Activated CD4-positive, alpha-beta T cell treated with anti-CD3 and anti-CD28 coated beads, Interleukin-2, amount 10 ng/mL, durations not matched to agents 24 days and 14 days (primary cell): ENCODE results near the gene PTOV1. TPM values are rescaled to one million over a fixed set of nuclear protein-coding genes. Genes with fewer than 3 reads are reported as not detected.

Experiments used
- DNase-seq: peaks from one replicate; pipeline ENCODE4 v3.0.0; 2022
- H3K27ac Mint-ChIP-seq: one replicate; pipeline ENCODE4 v1.8.0; 2022; ENCODE audit warnings: mild to moderate bottlenecking, mixed read lengths
- H3K27me3 Mint-ChIP-seq: one replicate; pipeline ENCODE4 v1.8.0; 2022; ENCODE audit warnings: mixed read lengths
- H3K36me3 Mint-ChIP-seq: one replicate; pipeline ENCODE4 v1.8.0; 2022; ENCODE audit warnings: low read depth, mild to moderate bottlenecking, mixed read lengths
- H3K4me1 Mint-ChIP-seq: one replicate; pipeline ENCODE4 v1.8.0; 2021; ENCODE audit warnings: mixed read lengths
- H3K4me3 Mint-ChIP-seq: one replicate; pipeline ENCODE4 v1.8.0; 2022; ENCODE audit warnings: mild to moderate bottlenecking, moderate library complexity, mixed read lengths
- H3K9me3 Mint-ChIP-seq: one replicate; pipeline ENCODE4 v1.8.0; 2021; ENCODE audit warnings: mixed read lengths
- intact Hi-C: fragments of 100-400 bp; cut with micrococcal nuclease; formaldehyde crosslinking; loops from one replicate; pipeline ENCODE4 v1.15.1; 2023
- total RNA-seq: library from RNA; stranded (reverse); gene quantifications from 2 replicates; pipeline ENCODE4 v1.2.3, GENCODE V29; 2022

Gene PTOV1
- total RNA-seq, 1 donor from 2014 or later = 121 TPM

GRCh38 chr19:49881672-49882394 lies 30.9 kb downstream of the PTOV1 start:
- H3K9me3 Mint-ChIP-seq = no peaks in the 10 kb centered on the region
- H3K27me3 Mint-ChIP-seq = no peaks in the 10 kb centered on the region
- intact Hi-C loops = no loop called here
- no peak for DNase-seq
- no peak overlapping the region for H3K4me3 Mint-ChIP-seq
- H3K36me3 Mint-ChIP-seq = peaks cover 54% of the 10 kb centered on the region
- H3K27ac Mint-ChIP-seq = no peak overlapping the region
- H3K4me1 Mint-ChIP-seq = peaks cover 12% of the 10 kb centered on the region

GRCh38 chr19:49882643-49883042 lies 31.7 kb downstream of the PTOV1 start:
- H3K4me3 Mint-ChIP-seq = no peak overlapping the region
- no peak for DNase-seq
- peaks cover 54% of the 10 kb centered on the region for H3K36me3 Mint-ChIP-seq
- H3K27me3 Mint-ChIP-seq = no peaks in the 10 kb centered on the region
- intact Hi-C loops = no loop called here
- no peaks in the 10 kb centered on the region for H3K9me3 Mint-ChIP-seq
- peaks cover 12% of the 10 kb centered on the region for H3K4me1 Mint-ChIP-seq
- no peak overlapping the region for H3K27ac Mint-ChIP-seq

GRCh38 chr19:49883094-49883493 lies 32.1 kb downstream of the PTOV1 start:
- DNase-seq = no peak
- Mint-ChIP-seq H3K9me3 (no peaks in the 10 kb centered on the region), H3K27ac (peak overlapping the region; percentile 56), H3K27me3 (no peaks in the 10 kb centered on the region), H3K4me3 (no peak overlapping the region), H3K4me1 (peaks cover 10% of the 10 kb centered on the region), H3K36me3 (peaks cover 54% of the 10 kb centered on the region)
- intact Hi-C loops = no loop called here

- Mint-ChIP-seq H3K9me3 (no peaks in the 10 kb centered on the region), H3K27me3 (no peaks in the 10 kb centered on the region), H3K4me3 (no peak overlapping the region), H3K36me3 (peaks cover 56% of the 10 kb centered on the region), H3K4me1 (peaks cover 1% of the 10 kb centered on the region), H3K27ac (no peak overlapping the region)
- no peak for DNase-seq
- intact Hi-C loops = no loop called here
These were observed 33.1 kb downstream of the PTOV1 start for GRCh38 chr19:49884109-49884508.

- Mint-ChIP-seq H3K4me3 (no peak overlapping the region), H3K9me3 (no peaks in the 10 kb centered on the region), H3K36me3 (peaks cover 59% of the 10 kb centered on the region), H3K27ac (no peak overlapping the region), H3K27me3 (no peaks in the 10 kb centered on the region), H3K4me1 (peaks cover 2% of the 10 kb centered on the region)
- intact Hi-C loops = no loop called here
- DNase-seq = no peak
These were observed 33.8 kb downstream of the PTOV1 start for GRCh38 chr19:49884760-49885159.

GRCh38 chr19:49887037-49887664 lies 36.2 kb downstream of the PTOV1 start:
- intact Hi-C loops = no loop called here
- no peaks in the 10 kb centered on the region for H3K27me3 Mint-ChIP-seq
- H3K4me1 Mint-ChIP-seq = peaks cover 11% of the 10 kb centered on the region
- H3K36me3 Mint-ChIP-seq = peaks cover 48% of the 10 kb centered on the region
- no peak for DNase-seq
- no peak overlapping the region for H3K4me3 Mint-ChIP-seq
- no peaks in the 10 kb centered on the region for H3K9me3 Mint-ChIP-seq
- no peak overlapping the region for H3K27ac Mint-ChIP-seq

- peaks cover 17% of the 10 kb centered on the region for H3K4me1 Mint-ChIP-seq
- H3K27me3 Mint-ChIP-seq = no peaks in the 10 kb centered on the region
- no peak overlapping the region for H3K4me3 Mint-ChIP-seq
- no peak overlapping the region for H3K27ac Mint-ChIP-seq
- intact Hi-C loops = no loop called here
- no peak for DNase-seq
- peaks cover 49% of the 10 kb centered on the region for H3K36me3 Mint-ChIP-seq
- no peaks in the 10 kb centered on the region for H3K9me3 Mint-ChIP-seq
These were observed 36.9 kb downstream of the PTOV1 start for GRCh38 chr19:49887665-49888509.

- Mint-ChIP-seq H3K27ac (no peak overlapping the region), H3K4me3 (peak overlapping the region; percentile 21), H3K4me1 (peaks cover 21% of the 10 kb centered on the region), H3K36me3 (peaks cover 47% of the 10 kb centered on the region), H3K9me3 (no peaks in the 10 kb centered on the region), H3K27me3 (no peaks in the 10 kb centered on the region)
- intact Hi-C loops = no loop called here
- DNase-seq = no peak
These were observed 37.5 kb downstream of the PTOV1 start for GRCh38 chr19:49888510-49888824.

- intact Hi-C loops = no loop called here
These were observed 38.2 kb downstream of the PTOV1 start for GRCh38 chr19:49889038-49889686.

GRCh38 chr19:49889687-49890348 lies 38.9 kb downstream of the PTOV1 start:
- Mint-ChIP-seq H3K4me1 (peaks cover 25% of the 10 kb centered on the region), H3K27me3 (no peaks in the 10 kb centered on the region), H3K27ac (peak overlapping the region; percentile 74), H3K36me3 (peaks cover 38% of the 10 kb centered on the region), H3K4me3 (peak overlapping the region; percentile 82), H3K9me3 (no peaks in the 10 kb centered on the region)
- DNase-seq = peak; percentile 93
- intact Hi-C loops = no loop called here

More at GRCh38 chr19:49889038-49889686, 38.2 kb downstream of the PTOV1 start:
- DNase-seq = no peak
- peak overlapping the region; percentile 23 for H3K4me3 Mint-ChIP-seq
- peaks cover 44% of the 10 kb centered on the region for H3K36me3 Mint-ChIP-seq
- no peaks in the 10 kb centered on the region for H3K9me3 Mint-ChIP-seq
- H3K27ac Mint-ChIP-seq = peak overlapping the region; percentile 37
- H3K4me1 Mint-ChIP-seq = peaks cover 21% of the 10 kb centered on the region
- no peaks in the 10 kb centered on the region for H3K27me3 Mint-ChIP-seq

GRCh38 chr19:49890349-49891311 lies 39.7 kb downstream of the PTOV1 start:
- Mint-ChIP-seq H3K27me3 (no peaks in the 10 kb centered on the region), H3K9me3 (no peaks in the 10 kb centered on the region), H3K4me1 (peaks cover 28% of the 10 kb centered on the region), H3K36me3 (peaks cover 32% of the 10 kb centered on the region), H3K27ac (peak overlapping the region; percentile 74), H3K4me3 (peak overlapping the region; percentile 82)
- intact Hi-C loops = no loop called here
- peak; percentile 87 for DNase-seq

- no peak for DNase-seq
- Mint-ChIP-seq H3K27ac (peak overlapping the region; percentile 34), H3K9me3 (no peaks in the 10 kb centered on the region), H3K4me3 (no peak overlapping the region), H3K36me3 (peaks cover 29% of the 10 kb centered on the region), H3K27me3 (no peaks in the 10 kb centered on the region), H3K4me1 (peaks cover 36% of the 10 kb centered on the region)
- intact Hi-C loops = no loop called here
These were observed 40.4 kb downstream of the PTOV1 start for GRCh38 chr19:49891393-49891792.
